ENCODE results near the gene OSBPL9.
"Not testable (repeated sequence)": the region's sequence is repeated elsewhere in the genome, so short reads cannot be mapped to it uniquely, and the experiment has no call there.

The OSBPL9 gene

DNA sequence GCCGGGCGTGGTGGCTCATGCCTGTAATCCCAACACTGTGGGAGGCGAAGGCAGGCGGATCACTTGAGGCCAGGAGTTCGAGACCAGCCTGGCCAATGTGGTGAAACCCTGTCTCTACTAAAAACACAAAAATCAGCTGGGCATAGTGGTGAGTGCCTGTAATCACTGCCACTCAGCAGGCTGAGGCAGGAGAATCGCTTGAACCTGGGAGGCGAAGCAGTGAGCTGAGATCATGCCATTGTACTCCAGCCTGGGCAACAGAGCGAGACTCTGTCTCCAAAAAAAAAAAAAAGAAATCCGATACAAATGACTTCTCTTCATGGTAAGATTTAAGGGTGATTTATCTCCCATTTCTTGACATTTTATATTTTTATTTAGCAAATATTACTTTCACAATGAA is 202.1 kb downstream of the OSBPL9 start:
- DNase-seq = not testable (repeated sequence)

DNA sequence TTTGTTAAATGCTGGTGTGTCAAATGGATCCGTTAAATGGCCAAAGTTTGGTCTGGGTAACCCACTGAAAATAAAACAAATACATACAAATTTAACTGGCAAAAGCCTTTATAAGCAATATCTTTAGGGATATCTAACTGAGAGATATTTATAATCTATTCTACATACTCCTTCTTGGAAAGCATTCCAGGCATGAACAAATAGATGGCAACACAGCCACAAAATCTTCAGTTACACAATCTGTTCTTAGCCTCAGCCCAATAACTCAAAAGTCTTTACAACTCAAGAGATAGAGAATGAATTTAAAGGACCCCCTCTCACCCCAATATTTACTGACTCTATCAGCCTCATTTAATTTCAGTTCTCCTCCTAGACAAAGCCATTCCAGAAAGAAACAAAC is 202.9 kb downstream of the OSBPL9 start:
- DNase-seq = no peak

DNA sequence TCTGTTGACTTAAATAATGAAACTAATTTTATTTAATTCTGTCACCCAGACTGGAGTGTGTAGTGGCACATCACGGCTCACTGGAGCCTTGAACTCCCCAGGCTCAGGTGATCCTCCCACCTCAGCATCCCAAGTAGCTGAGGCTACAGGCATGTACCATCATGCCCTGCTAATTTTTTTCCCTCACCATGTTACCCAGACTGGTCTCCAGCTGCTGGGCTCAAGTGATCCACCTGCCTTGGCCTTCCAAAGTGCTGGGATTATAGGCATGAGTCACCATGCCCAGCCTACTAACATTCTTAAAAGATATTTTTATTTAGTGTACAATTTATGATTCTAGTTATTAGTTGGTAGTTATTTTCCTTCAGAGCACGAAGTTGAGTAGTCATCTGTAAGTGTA is 212.2 kb downstream of the OSBPL9 start:
- no peak for DNase-seq

DNA sequence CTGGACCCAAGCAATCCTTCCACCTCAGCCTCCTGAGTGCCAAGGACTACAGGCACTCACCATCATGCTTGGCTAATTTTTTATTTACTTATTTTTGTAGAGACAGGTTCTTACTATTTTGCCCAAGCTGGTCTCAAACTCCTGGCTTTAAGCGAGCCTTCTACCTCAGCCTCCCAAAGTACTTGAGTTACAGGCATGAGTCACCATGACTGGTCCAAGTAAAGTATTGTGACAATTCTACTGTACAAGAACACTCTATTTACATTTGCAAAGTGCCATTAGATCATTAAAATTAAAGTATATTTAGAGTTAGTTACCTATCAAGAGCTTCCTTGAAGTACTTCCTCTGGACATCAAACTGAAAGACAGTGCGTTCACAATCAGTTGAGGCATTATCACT is 216.8 kb downstream of the OSBPL9 start:
- no peak for DNase-seq

DNA sequence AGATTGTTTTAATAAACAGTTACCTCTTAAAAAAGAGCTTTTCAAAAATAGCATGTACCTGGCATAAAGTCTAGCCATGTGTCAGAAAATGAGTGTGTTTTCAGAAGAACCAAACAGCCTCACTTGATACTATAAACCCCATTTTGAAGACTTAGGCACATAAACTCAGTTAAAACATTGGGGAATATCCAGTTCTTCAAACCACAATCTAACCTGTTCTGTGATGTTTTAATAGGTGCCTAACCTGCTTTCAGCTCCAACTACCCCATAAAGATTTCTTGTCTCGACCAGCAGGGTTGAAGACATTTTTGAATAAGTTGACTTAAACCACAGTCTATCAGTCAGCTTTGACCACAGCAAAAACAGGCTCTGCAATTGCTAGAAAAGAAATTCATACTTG is 220.4 kb downstream of the OSBPL9 start:
- DNase-seq = no peak
